H1 (cell line): ENCODE measurements around the gene SGMS1.

Experiments used
- ATF3 ChIP-seq: IDR thresholded peaks from 2 replicates; pipeline ENCODE4 v1.6.1; 2011; ENCODE audit warnings: low read depth, mild to moderate bottlenecking, low read length; ENCODE audit not compliant: insufficient read depth
- CTCF ChIP-seq, 3 experiments: IDR thresholded peaks; 1 replicate in 2 of 3; 2 replicates in 1 of 3; pipeline versions ENCODE4 v1.5.1 to v1.6.1; 2011; ENCODE audit warnings: low read length in 3 of 3, mild to moderate bottlenecking in 3 of 3, inconsistent platforms in 2 of 3, low read depth in 1 of 3, moderate library complexity in 1 of 3; ENCODE audit not compliant: insufficient read depth in 1 of 3; ENCODE audit errors: control extremely low read depth in 1 of 3
- POLR2A ChIP-seq, 2 experiments: IDR thresholded peaks; 1 replicate in 1 of 2; 2 replicates in 1 of 2; pipeline ENCODE4 v1.6.1; 2011; ENCODE audit warnings: low read depth in 2 of 2, low read length in 2 of 2, mild to moderate bottlenecking in 2 of 2; ENCODE audit errors: control extremely low read depth in 1 of 2
- SP2 ChIP-seq: IDR thresholded peaks from 2 replicates; pipeline ENCODE4 v1.6.1; 2012; ENCODE audit warnings: mild to moderate bottlenecking, low read length, inconsistent platforms

GRCh38 chr10:50497758-50498157 lies 126.0 kb downstream of the SGMS1 start:
- TF ChIP-seq ATF3: no peak
- TF ChIP-seq CTCF (IDR thresholded peaks at IDR 0.05; ENCODE audit: control extremely low read depth in 1 of 3, insufficient read depth in 1 of 3, low read depth in 1 of 3, low read length in 3 of 3): no peak
- TF ChIP-seq SP2: no peak
- no peak for TF ChIP-seq POLR2A (IDR thresholded peaks at IDR 0.05; ENCODE audit: control extremely low read depth in 1 of 2, low read depth in 2 of 2, low read length in 2 of 2)
